Caco-2 (cell line): ENCODE data around the gene SPG7. TPM values are rescaled to one million over a fixed set of nuclear protein-coding genes. Genes with fewer than 3 reads are reported as not detected.

Experiments
- BruUV-seq: library from RNA; stranded (reverse); fragments of 400-500 nt; replicated peaks from 2 replicates; lab custom pipeline; 2021; lab: Mats Ljungman, UMichigan
- CTCF ChIA-PET: fragments of 300-600 bp; sonication (Branson Sonifier 250); formaldehyde crosslinking; loops from one replicate; lab custom pipeline; 2022; ENCODE audit warnings: antibody characterized with exemption; lab: Charles Lee
- POLR2A ChIA-PET: fragments of 300-600 bp; sonication (Branson Sonifier 250); formaldehyde crosslinking; loops from one replicate; lab custom pipeline; 2022; ENCODE audit warnings: antibody characterized with exemption; lab: Charles Lee
- DNase-seq, 2 experiments: peaks; one replicate each; pipeline versions ENCODE4 v3.0.0 to v3.0.0-alpha.2; 2020 to 2022
- H3K27me3 ChIP-seq: replicated peaks from 2 replicates; pipeline ENCODE4 v1.6.0; 2011; ENCODE audit warnings: low read length; ENCODE audit not compliant: control insufficient read depth, insufficient read depth
- H3K36me3 ChIP-seq: 2 replicates; pipeline ENCODE4 v1.5.1; 2011; ENCODE audit warnings: low read length; ENCODE audit not compliant: control insufficient read depth, insufficient read depth
- H3K4me1 ChIP-seq: fragments of 250-450 bp; sonication (Bioruptor Pico); 2 replicates; pipeline ENCODE4 v1.5.1; 2020; ENCODE audit warnings: mild to moderate bottlenecking
- H3K4me3 ChIP-seq: 2 replicates; pipeline ENCODE4 v1.5.1; 2011; ENCODE audit warnings: low read depth, mild to moderate bottlenecking, control low read depth, low read length
- H3K9me3 ChIP-seq: fragments of 250-450 bp; sonication (Bioruptor Pico); 2 replicates; pipeline ENCODE4 v1.5.1; 2020; ENCODE audit warnings: mild to moderate bottlenecking, moderate library complexity
- H3K27ac Mint-ChIP-seq: one replicate; pipeline ENCODE4 v1.8.0; 2022; ENCODE audit warnings: mixed read lengths; ENCODE audit not compliant: unreplicated experiment
- H3K27me3 Mint-ChIP-seq: one replicate; pipeline ENCODE4 v1.8.0; 2022; ENCODE audit warnings: mixed read lengths; ENCODE audit not compliant: insufficient read depth, unreplicated experiment
- H3K36me3 Mint-ChIP-seq: one replicate; pipeline ENCODE4 v1.8.0; 2022; ENCODE audit warnings: mild to moderate bottlenecking, mixed read lengths; ENCODE audit not compliant: insufficient read depth, unreplicated experiment
- H3K4me1 Mint-ChIP-seq: one replicate; pipeline ENCODE4 v1.8.0; 2022; ENCODE audit warnings: low read depth, mixed read lengths; ENCODE audit not compliant: unreplicated experiment
- H3K4me3 Mint-ChIP-seq: one replicate; pipeline ENCODE4 v1.8.0; 2022; ENCODE audit warnings: mild to moderate bottlenecking, moderate library complexity, mixed read lengths; ENCODE audit not compliant: unreplicated experiment
- H3K9me3 Mint-ChIP-seq: one replicate; pipeline ENCODE4 v1.8.0; 2022; ENCODE audit warnings: mixed read lengths; ENCODE audit not compliant: unreplicated experiment
- intact Hi-C: fragments of 100-400 bp; cut with micrococcal nuclease; formaldehyde crosslinking; loops from one replicate; pipeline ENCODE4 v1.10.0; 2022; ENCODE audit not compliant: unreplicated experiment
- total RNA-seq: library from RNA; stranded (reverse); gene quantifications from 2 replicates; pipeline ENCODE4 v1.2.3, GENCODE V29; 2022
- TF ChIP-seq, protein P1 (sequence below), 2 experiments: fragments of 200-600 bp in 1 of 2; IDR thresholded peaks; 1 replicate in 1 of 2; 2 replicates in 1 of 2; pipeline versions ENCODE4 v1.5.1 to v1.8.0; 2011 to 2022; ENCODE audit warnings: antibody characterized with exemption in 1 of 2, control low read depth in 1 of 2, inconsistent platforms in 1 of 2, low read depth in 1 of 2, low read length in 1 of 2, mild to moderate bottlenecking in 1 of 2, moderate library complexity in 1 of 2; ENCODE audit not compliant: insufficient read depth in 1 of 2, severe bottlenecking in 1 of 2, unreplicated experiment in 1 of 2

The SPG7 gene
- total RNA-seq, 1 experiment from 2014 or later: 159 TPM

GRCh38 chr16:89555780-89556179 is 47.6 kb downstream of the SPG7 start:
- no peaks in the 10 kb centered on the region for H3K9me3 ChIP-seq
- ChIA-PET POLR2A (no interaction called here), CTCF (no interaction called here)
- H3K4me1 Mint-ChIP-seq: peaks cover 8% of the 10 kb centered on the region
- H3K9me3 Mint-ChIP-seq: no peaks in the 10 kb centered on the region
- intact Hi-C loops: no loop called here
- H3K27me3 ChIP-seq: no peaks in the 10 kb centered on the region
- TF ChIP-seq, protein P1, sequence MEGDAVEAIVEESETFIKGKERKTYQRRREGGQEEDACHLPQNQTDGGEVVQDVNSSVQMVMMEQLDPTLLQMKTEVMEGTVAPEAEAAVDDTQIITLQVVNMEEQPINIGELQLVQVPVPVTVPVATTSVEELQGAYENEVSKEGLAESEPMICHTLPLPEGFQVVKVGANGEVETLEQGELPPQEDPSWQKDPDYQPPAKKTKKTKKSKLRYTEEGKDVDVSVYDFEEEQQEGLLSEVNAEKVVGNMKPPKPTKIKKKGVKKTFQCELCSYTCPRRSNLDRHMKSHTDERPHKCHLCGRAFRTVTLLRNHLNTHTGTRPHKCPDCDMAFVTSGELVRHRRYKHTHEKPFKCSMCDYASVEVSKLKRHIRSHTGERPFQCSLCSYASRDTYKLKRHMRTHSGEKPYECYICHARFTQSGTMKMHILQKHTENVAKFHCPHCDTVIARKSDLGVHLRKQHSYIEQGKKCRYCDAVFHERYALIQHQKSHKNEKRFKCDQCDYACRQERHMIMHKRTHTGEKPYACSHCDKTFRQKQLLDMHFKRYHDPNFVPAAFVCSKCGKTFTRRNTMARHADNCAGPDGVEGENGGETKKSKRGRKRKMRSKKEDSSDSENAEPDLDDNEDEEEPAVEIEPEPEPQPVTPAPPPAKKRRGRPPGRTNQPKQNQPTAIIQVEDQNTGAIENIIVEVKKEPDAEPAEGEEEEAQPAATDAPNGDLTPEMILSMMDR (IDR thresholded peaks at IDR 0.05; ENCODE audit: insufficient read depth in 1 of 2, low read depth in 1 of 2, low read length in 1 of 2, severe bottlenecking in 1 of 2, unreplicated experiment in 1 of 2): no peak
- peaks cover 12% of the 10 kb centered on the region for H3K4me1 ChIP-seq
- H3K36me3 ChIP-seq: 0 out of 2 replicates have a peak, but pooled peaks cover under 1% of the 10 kb centered on the region
- H3K4me3 Mint-ChIP-seq: no peak overlapping the region
- H3K27ac Mint-ChIP-seq: no peak overlapping the region
- H3K4me3 ChIP-seq: no peak overlapping the region
- no peak for DNase-seq
- peaks cover 81% of the 10 kb centered on the region for H3K36me3 Mint-ChIP-seq
- BruUV-seq: no TSS peak
- no peaks in the 10 kb centered on the region for H3K27me3 Mint-ChIP-seq

DNA sequence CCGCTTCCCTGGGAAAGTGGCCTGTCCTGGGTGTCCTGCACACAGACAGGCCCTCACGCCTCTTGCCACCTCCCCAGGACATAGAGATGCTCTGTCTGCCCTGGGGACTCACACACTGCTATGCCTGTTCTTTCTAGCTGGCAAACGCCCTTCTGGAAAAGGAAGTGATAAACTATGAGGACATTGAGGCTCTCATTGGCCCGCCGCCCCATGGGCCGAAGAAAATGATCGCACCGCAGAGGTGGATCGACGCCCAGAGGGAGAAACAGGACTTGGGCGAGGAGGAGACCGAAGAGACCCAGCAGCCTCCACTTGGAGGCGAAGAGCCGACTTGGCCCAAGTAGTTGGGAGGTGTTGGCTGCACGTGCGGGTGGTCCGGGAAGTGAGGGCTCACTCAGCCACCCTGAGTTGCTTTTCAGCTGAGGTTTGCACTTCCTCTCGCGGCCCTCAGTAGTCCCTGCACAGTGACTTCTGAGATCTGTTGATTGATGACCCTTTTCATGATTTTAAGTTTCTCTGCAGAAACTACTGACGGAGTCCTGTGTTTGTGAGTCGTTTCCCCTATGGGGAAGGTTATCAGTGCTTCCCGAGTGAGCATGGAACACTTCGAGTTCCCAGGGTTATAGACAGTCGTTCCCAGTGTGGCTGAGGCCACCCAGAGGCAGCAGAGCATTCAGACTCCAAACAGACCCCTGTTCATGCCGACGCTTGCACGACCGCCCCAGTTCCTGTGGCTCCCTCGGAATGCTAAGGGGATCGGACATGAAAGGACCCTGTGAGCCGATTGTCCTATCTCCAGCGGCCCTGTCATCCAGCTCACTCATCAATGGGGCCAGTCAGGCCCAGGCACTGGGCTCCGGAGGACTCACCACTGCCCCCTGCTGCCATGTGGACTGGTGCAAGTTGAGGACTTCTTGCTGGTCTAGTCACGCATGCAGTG is 48.8 kb downstream of the SPG7 start:
- Histone ChIP-seq H3K4me1 (peaks cover 16% of the 10 kb centered on the region), H3K9me3 (no peaks in the 10 kb centered on the region), H3K36me3 (peaks cover 6% of the 10 kb centered on the region), H3K27me3 (no peaks in the 10 kb centered on the region), H3K4me3 (no peak overlapping the region)
- Mint-ChIP-seq H3K27me3 (no peaks in the 10 kb centered on the region), H3K36me3 (peaks cover 81% of the 10 kb centered on the region), H3K9me3 (no peaks in the 10 kb centered on the region), H3K27ac (peak overlapping the region; percentile 55), H3K4me1 (peaks cover 12% of the 10 kb centered on the region), H3K4me3 (peak overlapping the region; percentile 24)
- TF ChIP-seq, protein P1 (IDR thresholded peaks at IDR 0.05; ENCODE audit: insufficient read depth in 1 of 2, low read depth in 1 of 2, low read length in 1 of 2, severe bottlenecking in 1 of 2, unreplicated experiment in 1 of 2): peak; percentile 85 to 91
- ChIA-PET POLR2A (no interaction called here), CTCF (interaction anchor here (0.6 to 1.4 kb wide), 9 partner anchors 20 to 704 kb away, joined by 3 to 9 read pairs (median 4); partner anchors contain the start of gene SPG7)
- no TSS peak for BruUV-seq
- peak; percentile 80 to 88 for DNase-seq
- intact Hi-C loops: no loop called here

DNA sequence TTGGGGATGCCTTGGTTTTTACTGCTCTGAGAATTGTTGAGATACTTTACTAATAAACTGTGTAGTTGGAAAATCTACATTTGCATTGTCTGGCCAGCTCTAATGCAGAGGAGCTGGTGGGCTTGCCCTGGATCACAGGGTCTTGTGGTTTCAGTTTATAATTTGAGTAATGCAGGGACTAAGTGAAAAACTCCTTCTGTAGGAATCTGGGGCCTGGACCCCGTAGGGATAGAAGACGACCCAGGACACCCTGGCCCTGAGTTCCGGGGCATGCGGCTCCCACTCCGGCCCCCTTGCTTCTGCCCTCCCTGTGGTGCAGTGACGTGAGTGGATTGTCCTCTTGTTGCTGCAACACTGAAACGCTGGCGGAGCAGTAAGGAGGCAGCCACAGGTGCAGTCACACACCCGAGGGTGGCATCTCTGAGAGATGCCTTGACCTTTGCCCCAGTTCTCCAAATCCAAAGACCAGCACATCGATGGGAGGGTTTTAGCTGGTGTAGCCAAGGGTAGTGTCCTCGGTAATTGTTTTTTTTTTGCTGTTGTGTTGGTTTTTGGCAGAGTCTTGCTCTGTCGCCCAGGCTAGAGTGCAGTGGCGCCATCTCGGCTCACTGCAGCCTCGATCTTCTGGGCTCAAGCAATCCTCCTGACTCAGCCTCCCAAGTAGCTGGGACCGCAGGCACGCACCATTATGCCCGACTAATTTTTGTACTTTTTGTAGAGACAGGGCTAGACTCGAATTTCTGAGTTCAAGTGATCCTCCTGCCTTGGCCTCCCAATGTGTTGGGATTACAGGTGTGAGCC is 49.7 kb downstream of the SPG7 start:
- H3K27ac Mint-ChIP-seq: peak overlapping the region; percentile 55
- CTCF ChIA-PET: interaction anchor here (0.5 to 1.4 kb wide), 8 partner anchors 21 to 311 kb away, joined by 3 to 9 read pairs (median 3); partner anchors contain the start of gene SPG7
- peaks cover 22% of the 10 kb centered on the region for H3K4me1 ChIP-seq
- H3K27me3 Mint-ChIP-seq: no peaks in the 10 kb centered on the region
- intact Hi-C loops: no loop called here
- TF ChIP-seq, protein P1 (IDR thresholded peaks at IDR 0.05; ENCODE audit: insufficient read depth in 1 of 2, low read depth in 1 of 2, low read length in 1 of 2, severe bottlenecking in 1 of 2, unreplicated experiment in 1 of 2): peak in 1 of 2 experiments; percentile 2
- H3K36me3 Mint-ChIP-seq: peaks cover 81% of the 10 kb centered on the region
- H3K36me3 ChIP-seq: peaks cover 9% of the 10 kb centered on the region
- H3K27me3 ChIP-seq: no peaks in the 10 kb centered on the region
- H3K9me3 Mint-ChIP-seq: no peaks in the 10 kb centered on the region
- no peak for DNase-seq
- H3K4me3 ChIP-seq: no peak overlapping the region
- POLR2A ChIA-PET: no interaction called here
- H3K4me1 Mint-ChIP-seq: peaks cover 18% of the 10 kb centered on the region
- H3K9me3 ChIP-seq: no peaks in the 10 kb centered on the region
- no TSS peak for BruUV-seq
- H3K4me3 Mint-ChIP-seq: peak overlapping the region; percentile 24
